Uterus (tissue), 2 donors: Measurements from ENCODE around the gene CWC22.
"Not testable (repeated sequence)": the region's sequence is repeated elsewhere in the genome, so short reads cannot be mapped to it uniquely, and the experiment has no call there.

Source experiments
- POLR2A ChIP-seq, 2 donors: fragments of 450-650 bp; IDR thresholded peaks; one replicate each; pipeline ENCODE4 v1.6.1; 2016; ENCODE audit warnings: antibody characterized with exemption in 2 of 2, mild to moderate bottlenecking in 1 of 2, moderate library complexity in 1 of 2
- TF ChIP-seq, protein P1 (sequence below), 4 experiments: fragments of 200-600 bp in 2 of 4; fragments of 450-650 bp in 2 of 4; sonication (generic) in 2 of 4; IDR thresholded peaks; one replicate each; pipeline ENCODE4 v1.5.1; 2016 to 2019; ENCODE audit warnings: antibody characterized with exemption in 4 of 4, mild to moderate bottlenecking in 2 of 4, moderate library complexity in 1 of 4

DNA sequence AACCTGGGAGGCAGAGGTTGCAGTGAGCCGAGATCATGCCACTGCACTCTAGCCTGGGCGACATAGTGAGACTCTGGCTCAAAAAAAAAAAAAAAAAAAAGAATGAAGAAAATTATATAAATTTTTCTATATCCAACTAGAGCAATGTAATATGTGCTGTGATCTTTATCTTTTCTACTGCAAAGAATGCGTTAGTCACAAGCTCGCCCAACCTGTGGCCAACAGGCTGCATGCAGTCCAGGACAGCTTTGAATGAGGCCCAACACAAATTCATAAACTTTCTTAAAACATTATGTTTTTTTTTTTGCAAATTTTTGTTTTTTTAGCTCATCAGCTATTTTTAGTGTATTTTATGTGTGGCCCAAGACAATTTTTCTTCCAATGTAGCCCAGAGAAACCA lies 48.8 kb downstream of the CWC22 start:
- TF ChIP-seq, protein P1, sequence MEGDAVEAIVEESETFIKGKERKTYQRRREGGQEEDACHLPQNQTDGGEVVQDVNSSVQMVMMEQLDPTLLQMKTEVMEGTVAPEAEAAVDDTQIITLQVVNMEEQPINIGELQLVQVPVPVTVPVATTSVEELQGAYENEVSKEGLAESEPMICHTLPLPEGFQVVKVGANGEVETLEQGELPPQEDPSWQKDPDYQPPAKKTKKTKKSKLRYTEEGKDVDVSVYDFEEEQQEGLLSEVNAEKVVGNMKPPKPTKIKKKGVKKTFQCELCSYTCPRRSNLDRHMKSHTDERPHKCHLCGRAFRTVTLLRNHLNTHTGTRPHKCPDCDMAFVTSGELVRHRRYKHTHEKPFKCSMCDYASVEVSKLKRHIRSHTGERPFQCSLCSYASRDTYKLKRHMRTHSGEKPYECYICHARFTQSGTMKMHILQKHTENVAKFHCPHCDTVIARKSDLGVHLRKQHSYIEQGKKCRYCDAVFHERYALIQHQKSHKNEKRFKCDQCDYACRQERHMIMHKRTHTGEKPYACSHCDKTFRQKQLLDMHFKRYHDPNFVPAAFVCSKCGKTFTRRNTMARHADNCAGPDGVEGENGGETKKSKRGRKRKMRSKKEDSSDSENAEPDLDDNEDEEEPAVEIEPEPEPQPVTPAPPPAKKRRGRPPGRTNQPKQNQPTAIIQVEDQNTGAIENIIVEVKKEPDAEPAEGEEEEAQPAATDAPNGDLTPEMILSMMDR (IDR thresholded peaks at IDR 0.05) = not testable (repeated sequence)
- TF ChIP-seq POLR2A (IDR thresholded peaks at IDR 0.05) = not testable (repeated sequence)
